Smooth muscle cell (in vitro differentiated cells): ENCODE results near the gene ZNF763. TPM values are rescaled to one million over a fixed set of nuclear protein-coding genes. Genes with fewer than 3 reads are reported as not detected.
"Not testable (repeated sequence)": the region's sequence is repeated elsewhere in the genome, so short reads cannot be mapped to it uniquely, and the experiment has no call there.

ENCODE experiments used
- DNase-seq: peaks from one replicate; lab custom pipeline; 2025; ENCODE audit not compliant: unreplicated experiment; lab: John Stamatoyannopoulos, UW
- H2AFZ ChIP-seq: fragments of 200-600 bp; sonication (generic); 2 replicates; pipeline ENCODE4 v1.6.0; 2016; ENCODE audit warnings: antibody characterized with exemption, low read depth, mild to moderate bottlenecking
- H3F3A ChIP-seq: fragments of 200-600 bp; sonication (generic); 2 replicates; pipeline ENCODE4 v1.6.0; 2017; ENCODE audit warnings: antibody characterized with exemption, low read depth
- H3K27ac ChIP-seq: fragments of 200-600 bp; sonication (generic); 2 replicates; pipeline ENCODE4 v1.5.1; 2016; ENCODE audit warnings: low read depth, mild to moderate bottlenecking
- H3K27me3 ChIP-seq: fragments of 200-600 bp; sonication (generic); 2 replicates; pipeline ENCODE4 v1.6.1; 2016; ENCODE audit warnings: low read depth, mild to moderate bottlenecking
- H3K36me3 ChIP-seq: fragments of 200-600 bp; sonication (generic); 2 replicates; pipeline ENCODE4 v1.5.1; 2016; ENCODE audit warnings: low read depth
- H3K4me1 ChIP-seq: fragments of 200-600 bp; sonication (generic); 2 replicates; pipeline ENCODE4 v1.5.1; 2016; ENCODE audit warnings: low read depth
- H3K4me2 ChIP-seq: fragments of 200-600 bp; sonication (generic); 2 replicates; pipeline ENCODE4 v1.6.0; 2016; ENCODE audit warnings: mild to moderate bottlenecking
- H3K4me3 ChIP-seq: fragments of 200-600 bp; sonication (generic); 2 replicates; pipeline ENCODE4 v1.5.1; 2016; ENCODE audit warnings: mild to moderate bottlenecking
- H3K79me2 ChIP-seq: fragments of 200-600 bp; sonication (generic); 2 replicates; pipeline ENCODE4 v1.6.0; 2016; ENCODE audit warnings: low read depth, mild to moderate bottlenecking
- H3K9ac ChIP-seq: fragments of 200-600 bp; sonication (generic); 2 replicates; pipeline ENCODE4 v1.6.0; 2016; ENCODE audit warnings: low read depth
- H3K9me3 ChIP-seq: fragments of 200-600 bp; sonication (generic); replicated peaks from 2 replicates; pipeline ENCODE4 v1.5.1; 2016; ENCODE audit warnings: low read depth
- H4K20me1 ChIP-seq: fragments of 200-600 bp; sonication (generic); 2 replicates; pipeline ENCODE4 v1.6.0; 2016; ENCODE audit warnings: low read depth
- CTCF ChIP-seq: fragments of 200-600 bp; sonication (generic); IDR thresholded peaks from 2 replicates; pipeline ENCODE4 v1.5.1; 2017; ENCODE audit warnings: borderline replicate concordance, mild to moderate bottlenecking, antibody characterized with exemption; ENCODE audit not compliant: insufficient read depth, poor library complexity, severe bottlenecking
- WGBS: methylation state at CpG from one replicate; pipeline ENCODE4 v1.1.7; 2016; ENCODE audit warnings: low lambda C conversion rate; 5-methylcytosine and 5-hydroxymethylcytosine counted together
- polyA plus RNA-seq: library from polyadenylated mRNA; unstranded; fragments of >200 nt; fragmentation: Nextera tagmentation; extraction: Ambion mirVana; gene quantifications from 2 replicates; pipeline ENCODE4 v1.2.1, GENCODE V29; 2016
- total RNA-seq: library from RNA; depleted of rRNA; stranded (reverse); fragments of >200 nt; gene quantifications from 2 replicates; pipeline ENCODE4 v1.2.3, GENCODE V29; 2014

The ZNF763 gene
- total and polyA plus RNA-seq, 2 experiments from 2014 or later = 0.53 to 1.6 TPM

GRCh38 chr19:11986754-11987153 is 21.9 kb downstream of the ZNF763 start:
- no peaks in the 10 kb centered on the region for H3F3A ChIP-seq
- H4K20me1 ChIP-seq = peaks cover 6% of the 10 kb centered on the region
- no peak overlapping the region for H3K9ac ChIP-seq
- H3K27ac ChIP-seq = no peak overlapping the region
- peaks cover 5% of the 10 kb centered on the region for H3K9me3 ChIP-seq
- H2AFZ ChIP-seq = no peak overlapping the region
- no peak for DNase-seq
- no peaks in the 10 kb centered on the region for H3K36me3 ChIP-seq
- peaks cover 14% of the 10 kb centered on the region for H3K79me2 ChIP-seq
- no peaks in the 10 kb centered on the region for H3K4me1 ChIP-seq
- TF ChIP-seq CTCF = no peak
- 94% methylated on average over 17 of the region's 17 CpGs for WGBS
- H3K4me3 ChIP-seq = no peak overlapping the region
- no peak overlapping the region for H3K4me2 ChIP-seq
- H3K27me3 ChIP-seq = no peaks in the 10 kb centered on the region

DNA sequence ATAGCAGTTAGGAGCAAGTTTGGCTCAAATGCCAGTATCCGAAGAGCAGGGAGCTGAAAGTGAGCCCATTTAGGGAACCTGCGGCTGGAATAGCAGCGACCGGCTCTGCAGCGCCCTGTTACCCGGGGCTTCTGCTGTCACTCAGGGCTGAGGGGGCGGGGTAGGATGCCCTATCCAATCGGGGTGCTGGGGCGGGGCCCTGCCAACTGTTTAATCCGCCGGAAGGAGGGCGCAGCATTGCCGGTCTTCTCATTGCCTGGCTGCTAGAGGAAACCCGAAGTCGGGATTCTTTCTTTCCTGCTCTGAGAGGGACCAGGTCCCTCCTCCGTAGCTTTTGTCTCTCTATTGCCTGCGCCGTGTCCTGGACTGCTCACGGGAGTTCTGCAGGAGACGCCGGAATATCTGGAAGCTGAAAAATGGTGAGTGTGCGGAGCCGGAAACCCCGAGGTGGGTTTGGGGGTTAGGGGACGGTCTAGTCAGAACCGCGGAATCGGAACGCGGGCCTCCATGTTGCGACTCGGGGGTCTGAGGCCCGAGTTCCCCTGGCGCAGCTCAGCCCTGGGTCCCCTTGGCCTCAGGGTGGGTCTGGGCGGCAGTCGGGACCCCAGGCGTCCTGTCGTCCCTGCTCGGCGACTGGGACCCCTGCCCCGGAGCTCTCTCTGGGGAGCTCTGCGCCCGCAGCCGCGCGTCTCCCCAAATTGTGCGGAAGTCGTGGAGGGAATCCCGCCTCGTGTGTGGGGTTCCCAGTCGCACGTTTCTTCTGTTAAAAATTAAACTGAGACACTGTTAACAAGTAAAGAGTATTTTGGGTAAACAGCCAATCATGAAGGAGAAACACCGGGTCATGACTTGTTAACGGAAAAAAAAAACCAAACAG is 22.8 kb downstream of the ZNF763 start:
- Histone ChIP-seq H3K4me1 (no peaks in the 10 kb centered on the region), H3F3A (no peaks in the 10 kb centered on the region), H2AFZ (peak overlapping the region; percentile 98), H4K20me1 (peaks cover 6% of the 10 kb centered on the region), H3K4me3 (peak overlapping the region; percentile 87), H3K36me3 (no peaks in the 10 kb centered on the region), H3K9ac (peak overlapping the region; percentile 67), H3K27ac (peak overlapping the region; percentile 55), H3K9me3 (no peaks in the 10 kb centered on the region), H3K79me2 (peaks cover 14% of the 10 kb centered on the region), H3K27me3 (no peaks in the 10 kb centered on the region), H3K4me2 (peak overlapping the region; percentile 92)
- under 1% methylated on average over 54 of the region's 54 CpGs for WGBS
- no peak for TF ChIP-seq CTCF
- DNase-seq = peak; percentile 69

DNA sequence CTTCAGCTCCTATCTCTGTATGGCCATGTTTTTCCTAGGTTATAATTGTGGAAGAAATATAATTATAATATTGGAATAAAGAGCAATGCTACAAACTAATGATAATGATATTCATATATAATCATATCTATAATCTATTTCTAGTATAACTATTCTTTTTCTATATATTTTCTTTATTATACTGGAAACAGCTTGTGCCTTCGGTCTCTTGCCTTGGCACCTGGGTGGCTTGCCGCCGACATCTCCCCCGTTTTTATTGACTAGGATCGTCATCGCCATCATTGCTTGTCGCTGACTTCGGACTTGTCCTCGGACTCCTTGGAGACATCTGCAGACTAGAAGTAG is 24.2 kb downstream of the ZNF763 start:
- no peak overlapping the region for H2AFZ ChIP-seq
- H3K79me2 ChIP-seq = peaks cover 19% of the 10 kb centered on the region
- H3K27ac ChIP-seq = no peak overlapping the region
- H3K4me3 ChIP-seq = peak overlapping the region; percentile 87
- H3K27me3 ChIP-seq = no peaks in the 10 kb centered on the region
- no peaks in the 10 kb centered on the region for H3K36me3 ChIP-seq
- no peak for DNase-seq
- no peak overlapping the region for H3K9ac ChIP-seq
- no peaks in the 10 kb centered on the region for H3K9me3 ChIP-seq
- H3F3A ChIP-seq = no peaks in the 10 kb centered on the region
- no peak for TF ChIP-seq CTCF
- H3K4me2 ChIP-seq = peak overlapping the region; percentile 92
- H4K20me1 ChIP-seq = peaks cover 6% of the 10 kb centered on the region
- WGBS = 80% methylated on average over 9 of the region's 9 CpGs
- no peaks in the 10 kb centered on the region for H3K4me1 ChIP-seq

DNA sequence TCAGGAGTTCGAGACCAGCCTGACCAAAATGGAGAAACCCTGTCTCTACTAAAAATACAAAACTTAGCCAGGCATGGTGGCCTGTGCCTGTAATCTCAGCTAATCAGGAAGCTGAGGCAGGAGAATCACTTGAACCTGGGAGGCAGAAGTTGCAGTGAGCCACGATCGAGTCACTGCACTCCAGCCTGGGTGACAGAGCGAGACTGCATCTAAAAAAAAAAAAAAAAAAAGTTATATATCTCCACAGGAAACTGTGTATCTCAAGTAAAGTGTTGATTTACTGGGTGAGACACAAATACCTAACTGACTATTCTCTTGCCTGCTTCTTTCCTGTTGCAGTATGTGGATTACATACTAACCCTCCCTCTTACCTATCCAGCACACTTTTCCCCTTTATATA is 27.1 kb downstream of the ZNF763 start:
- H3K4me1 ChIP-seq, H3F3A ChIP-seq, H4K20me1 ChIP-seq, H2AFZ ChIP-seq, H3K9ac ChIP-seq, DNase-seq, H3K9me3 ChIP-seq, H3K36me3 ChIP-seq, H3K27ac ChIP-seq, H3K4me3 ChIP-seq, H3K4me2 ChIP-seq, H3K27me3 ChIP-seq: not testable (repeated sequence)
- 80% methylated on average over 4 of the region's 4 CpGs for WGBS
- H3K79me2 ChIP-seq = peaks cover 20% of the 10 kb centered on the region
